Testis (tissue), 3 donors: ENCODE data around the gene GPR161. TPM values are rescaled to one million over a fixed set of nuclear protein-coding genes. Genes with fewer than 3 reads are reported as not detected.

ENCODE experiments used
- DNase-seq: peaks from one replicate; pipeline ENCODE4 v3.0.0-alpha.2; 2019
- H3K27ac ChIP-seq, 2 donors: fragments of 200-600 bp; sonication (generic); one replicate each; pipeline ENCODE4 v1.5.1; 2019
- H3K27me3 ChIP-seq: fragments of 200-600 bp; sonication (generic); one replicate; pipeline ENCODE4 v1.5.1; 2019
- H3K36me3 ChIP-seq: fragments of 200-600 bp; sonication (generic); one replicate; pipeline ENCODE4 v1.5.1; 2017; ENCODE audit warnings: low read depth; ENCODE audit errors: missing control alignments
- H3K4me1 ChIP-seq: fragments of 200-600 bp; sonication (generic); one replicate; pipeline ENCODE4 v1.5.1; 2019
- H3K4me3 ChIP-seq, 2 donors: fragments of 200-600 bp; sonication (generic); one replicate each; pipeline ENCODE4 v1.5.1; 2017 to 2019
- H3K9me3 ChIP-seq: fragments of 200-600 bp; sonication (generic); one replicate; pipeline ENCODE4 v1.5.1; 2017
- POLR2A ChIP-seq: fragments of 450-650 bp; IDR thresholded peaks from one replicate; pipeline ENCODE4 v1.6.1; 2017; ENCODE audit warnings: antibody characterized with exemption, mild to moderate bottlenecking, moderate library complexity
- WGBS, 2 donors: methylation state at CpG; one replicate each; pipeline ENCODE4 v1.1.5; 2018; 5-methylcytosine and 5-hydroxymethylcytosine counted together
- intact Hi-C: fragments of 100-400 bp; cut with DNase I; formaldehyde crosslinking; loops from one replicate; pipeline ENCODE4 v1.15.1; 2023; ENCODE audit warnings: low total_unique reads
- polyA plus RNA-seq: library from polyadenylated mRNA; stranded (reverse); fragments of 350-450 nt; fragmentation: Illumina TruSeq; extraction: RNeasy Lipid Tissue Mini Kit (QIAGEN cat#74804); gene quantifications from one replicate; pipeline ENCODE4 v1.2.3, GENCODE V29; 2014; ENCODE audit warnings: low read depth, low replicate concordance; ENCODE audit not compliant: insufficient read depth
- total RNA-seq, 2 donors: library from RNA; depleted of rRNA; stranded (reverse); fragments of >200 nt; gene quantifications; one replicate each; pipeline ENCODE4 v1.2.3, GENCODE V29; 2016
- TF ChIP-seq, protein P1 (sequence below), 3 experiments: fragments of 450-650 bp in 2 of 3; fragments of 200-600 bp in 1 of 3; sonication (generic) in 1 of 3; IDR thresholded peaks; one replicate each; pipeline ENCODE4 v1.5.1; 2016 to 2019; ENCODE audit warnings: antibody characterized with exemption in 3 of 3, mild to moderate bottlenecking in 2 of 3, moderate library complexity in 1 of 3

Gene GPR161
- total and polyA plus RNA-seq, 3 donors from 2014 or later, result 3.7 to 6.7 (median 6.1) TPM

DNA sequence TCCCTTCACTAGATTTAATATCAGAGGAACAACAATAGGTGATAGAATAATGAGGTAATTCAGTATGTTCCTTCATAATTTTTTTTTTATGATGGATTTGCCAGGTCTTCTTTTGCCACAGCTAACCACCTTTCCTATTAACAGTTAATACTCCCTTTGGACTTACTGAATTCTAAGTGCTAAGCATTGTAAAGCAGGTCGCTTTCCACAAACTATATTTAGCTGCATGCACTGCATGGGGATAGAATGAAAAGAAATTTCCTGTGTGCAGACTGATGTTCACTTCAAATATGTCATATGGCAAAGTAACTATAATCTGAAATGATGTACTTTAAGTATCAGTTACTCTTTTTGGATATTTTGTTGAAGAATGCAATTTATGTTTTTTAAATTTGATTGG is 85.8 kb downstream of the GPR161 start:
- WGBS, 2 donors, result 74 to 77% methylated on average over 1 of the region's 1 CpG
- no peak overlapping the region for H3K27ac ChIP-seq
- DNase-seq, result no peak
- H3K4me3 ChIP-seq, result no peak overlapping the region
- intact Hi-C loops, result no loop called here
- no peaks in the 10 kb centered on the region for H3K27me3 ChIP-seq
- no peaks in the 10 kb centered on the region for H3K9me3 ChIP-seq
- H3K36me3 ChIP-seq, result no peaks in the 10 kb centered on the region
- no peak for TF ChIP-seq POLR2A
- TF ChIP-seq, protein P1, sequence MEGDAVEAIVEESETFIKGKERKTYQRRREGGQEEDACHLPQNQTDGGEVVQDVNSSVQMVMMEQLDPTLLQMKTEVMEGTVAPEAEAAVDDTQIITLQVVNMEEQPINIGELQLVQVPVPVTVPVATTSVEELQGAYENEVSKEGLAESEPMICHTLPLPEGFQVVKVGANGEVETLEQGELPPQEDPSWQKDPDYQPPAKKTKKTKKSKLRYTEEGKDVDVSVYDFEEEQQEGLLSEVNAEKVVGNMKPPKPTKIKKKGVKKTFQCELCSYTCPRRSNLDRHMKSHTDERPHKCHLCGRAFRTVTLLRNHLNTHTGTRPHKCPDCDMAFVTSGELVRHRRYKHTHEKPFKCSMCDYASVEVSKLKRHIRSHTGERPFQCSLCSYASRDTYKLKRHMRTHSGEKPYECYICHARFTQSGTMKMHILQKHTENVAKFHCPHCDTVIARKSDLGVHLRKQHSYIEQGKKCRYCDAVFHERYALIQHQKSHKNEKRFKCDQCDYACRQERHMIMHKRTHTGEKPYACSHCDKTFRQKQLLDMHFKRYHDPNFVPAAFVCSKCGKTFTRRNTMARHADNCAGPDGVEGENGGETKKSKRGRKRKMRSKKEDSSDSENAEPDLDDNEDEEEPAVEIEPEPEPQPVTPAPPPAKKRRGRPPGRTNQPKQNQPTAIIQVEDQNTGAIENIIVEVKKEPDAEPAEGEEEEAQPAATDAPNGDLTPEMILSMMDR (IDR thresholded peaks at IDR 0.05), result no peak
- no peaks in the 10 kb centered on the region for H3K4me1 ChIP-seq

DNA sequence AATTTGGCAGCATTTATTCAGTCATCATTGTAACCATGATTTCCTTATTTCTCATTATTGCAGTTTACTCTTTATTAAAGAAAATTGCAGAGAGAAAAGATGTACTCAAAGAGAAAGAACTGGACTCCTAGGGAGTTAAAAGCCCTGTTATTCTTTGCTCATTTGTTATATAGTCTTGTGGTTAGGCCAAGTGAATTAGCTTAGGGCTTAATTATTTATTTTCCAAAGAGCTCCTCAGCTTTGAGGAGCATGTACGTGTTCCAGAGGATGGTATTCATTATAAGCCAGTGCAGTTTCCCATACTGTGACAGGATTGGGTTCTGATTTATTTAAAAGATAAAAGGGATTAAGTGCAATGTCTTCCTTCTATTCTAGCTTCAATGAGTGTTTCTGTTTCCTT is 86.4 kb downstream of the GPR161 start:
- no peaks in the 10 kb centered on the region for H3K27me3 ChIP-seq
- DNase-seq, result no peak
- no peaks in the 10 kb centered on the region for H3K4me1 ChIP-seq
- no peak overlapping the region for H3K27ac ChIP-seq
- TF ChIP-seq, protein P1 (IDR thresholded peaks at IDR 0.05), result no peak
- TF ChIP-seq POLR2A, result no peak
- no peaks in the 10 kb centered on the region for H3K9me3 ChIP-seq
- H3K36me3 ChIP-seq, result no peaks in the 10 kb centered on the region
- WGBS, 2 donors, result 73 to 77% methylated on average over 1 of the region's 1 CpG
- intact Hi-C loops, result no loop called here
- no peak overlapping the region for H3K4me3 ChIP-seq

GRCh38 chr1:168045311-168045710 is 91.4 kb downstream of the GPR161 start:
- H3K4me3 ChIP-seq, result no peak overlapping the region
- no peak overlapping the region for H3K27ac ChIP-seq
- no peaks in the 10 kb centered on the region for H3K36me3 ChIP-seq
- no peak for DNase-seq
- H3K4me1 ChIP-seq, result no peaks in the 10 kb centered on the region
- intact Hi-C loops, result no loop called here
- WGBS, 2 donors, result 89 to 97% methylated on average over 1 of the region's 1 CpG
- no peak for TF ChIP-seq POLR2A
- TF ChIP-seq, protein P1 (IDR thresholded peaks at IDR 0.05), result no peak
- no peaks in the 10 kb centered on the region for H3K9me3 ChIP-seq
- H3K27me3 ChIP-seq, result no peaks in the 10 kb centered on the region

DNA sequence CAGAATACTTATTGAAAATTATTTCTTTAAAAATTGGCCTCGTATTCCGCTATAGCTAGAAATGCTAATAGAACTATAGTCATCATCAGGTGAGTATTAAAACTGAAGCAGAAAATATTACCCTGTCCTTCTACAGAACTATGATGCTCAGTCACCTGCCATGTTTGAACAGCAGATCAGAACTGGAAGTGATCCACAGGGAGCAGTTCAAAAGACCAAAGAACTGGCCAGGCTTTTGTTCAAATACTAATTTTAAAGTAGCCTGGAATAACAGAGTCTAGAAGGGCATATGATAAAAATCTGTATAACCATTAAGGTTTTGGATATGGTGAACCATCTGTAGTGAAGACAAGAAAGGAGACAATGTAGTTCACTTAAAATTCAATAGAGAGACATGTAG is 94.4 kb downstream of the GPR161 start:
- H3K4me1 ChIP-seq, result peaks cover under 1% of the 10 kb centered on the region
- 95 to 99% methylated on average over 2 of the region's 2 CpGs for WGBS, 2 donors
- no peaks in the 10 kb centered on the region for H3K36me3 ChIP-seq
- no peaks in the 10 kb centered on the region for H3K27me3 ChIP-seq
- no peaks in the 10 kb centered on the region for H3K9me3 ChIP-seq
- H3K4me3 ChIP-seq, result no peak overlapping the region
- TF ChIP-seq, protein P1 (IDR thresholded peaks at IDR 0.05), result no peak
- TF ChIP-seq POLR2A, result no peak
- DNase-seq, result no peak
- no peak overlapping the region for H3K27ac ChIP-seq
- intact Hi-C loops, result no loop called here

DNA sequence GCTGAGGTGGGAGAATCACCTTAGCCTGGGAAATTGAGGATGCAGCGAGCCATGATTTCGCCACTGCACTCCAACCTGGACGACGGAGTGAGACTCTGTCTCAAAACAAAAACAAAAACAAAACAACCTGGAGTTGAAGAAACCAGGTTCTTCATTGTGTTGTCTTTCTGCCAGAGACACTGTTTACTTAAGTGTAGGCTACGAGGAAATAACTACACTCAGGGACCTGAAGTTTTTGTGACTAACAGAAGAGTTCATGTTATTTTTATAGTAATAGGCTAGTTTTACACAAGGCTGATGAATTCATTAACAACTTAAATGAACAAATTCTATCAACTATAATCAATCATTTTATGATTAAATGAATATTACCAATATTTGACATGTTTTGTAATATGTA is 101.4 kb downstream of the GPR161 start:
- Histone ChIP-seq H3K27me3 (no peaks in the 10 kb centered on the region), H3K27ac (no peak overlapping the region), H3K36me3 (no peaks in the 10 kb centered on the region), H3K4me1 (peaks cover 5% of the 10 kb centered on the region), H3K9me3 (no peaks in the 10 kb centered on the region), H3K4me3 (no peak overlapping the region)
- TF ChIP-seq POLR2A, result no peak
- TF ChIP-seq, protein P1 (IDR thresholded peaks at IDR 0.05), result no peak
- no peak for DNase-seq
- 84% methylated on average over 5 of the region's 5 CpGs for WGBS, 2 donors
- intact Hi-C loops, result no loop called here
